OCI-LY3 (cell line): ENCODE results near the gene STX10.
A peak's percentile ranks its signal among the peaks of the same experiment; 100 is the strongest.

Source experiments
- H2AFZ ChIP-seq: fragments of 200-600, 300-600 bp; shearing (Covaris generic); 2 replicates; pipeline ENCODE4 v1.6.0; 2014; ENCODE audit warnings: antibody characterized with exemption, low read depth, low read length
- H3K27ac ChIP-seq: fragments of 200-600, 300-600 bp; sonication (generic); 2 replicates; pipeline ENCODE4 v1.5.1; 2014; ENCODE audit warnings: mild to moderate bottlenecking, low read length, moderate library complexity, mixed read lengths
- H3K27me3 ChIP-seq: fragments of 200-600, 300-600 bp; sonication (generic); 2 replicates; pipeline ENCODE4 v1.6.1; 2014; ENCODE audit warnings: low read depth, low read length, mixed read lengths
- H3K36me3 ChIP-seq: fragments of 200-600, 300-600 bp; sonication (generic); replicated peaks from 2 replicates; pipeline ENCODE3; 2014; ENCODE audit warnings: low read depth, low read length, mixed read lengths
- H3K4me1 ChIP-seq: fragments of 300-600, 200-600 bp; sonication (generic); 2 replicates; pipeline ENCODE4 v1.6.1; 2014; ENCODE audit warnings: low read length, mixed read lengths
- H3K4me2 ChIP-seq: fragments of 200-600, 300-600 bp; sonication (generic); 2 replicates; pipeline ENCODE4 v1.6.1; 2014; ENCODE audit warnings: low read length, mixed read lengths
- H3K4me3 ChIP-seq: fragments of 300-600, 200-600 bp; sonication (generic); 2 replicates; pipeline ENCODE4 v1.5.1; 2014; ENCODE audit warnings: antibody characterized with exemption, mild to moderate bottlenecking, low read length, moderate library complexity
- H3K79me2 ChIP-seq: fragments of 300-600, 200-600 bp; shearing (Covaris generic); 2 replicates; pipeline ENCODE4 v1.6.1; 2014; ENCODE audit warnings: mild to moderate bottlenecking, low read length, mixed read lengths
- H3K9ac ChIP-seq: fragments of 300-600, 200-600 bp; shearing (Covaris generic); 2 replicates; pipeline ENCODE4 v1.6.0; 2014; ENCODE audit warnings: mild to moderate bottlenecking, low read length, moderate library complexity
- H3K9me3 ChIP-seq: fragments of 200-600, 300-600 bp; shearing (Covaris generic); 2 replicates; pipeline ENCODE4 v1.6.1; 2014; ENCODE audit warnings: low read length, mixed read lengths; ENCODE audit not compliant: insufficient read depth
- H4K20me1 ChIP-seq: fragments of 200-600, 300-600 bp; sonication (generic); 2 replicates; pipeline ENCODE4 v1.6.1; 2016; ENCODE audit warnings: low read length, mixed read lengths; ENCODE audit not compliant: insufficient read depth
- CTCF ChIP-seq: fragments of 200-600, 300-600 bp; sonication (generic); IDR thresholded peaks from 2 replicates; pipeline ENCODE4 v1.5.1; 2014; ENCODE audit warnings: antibody characterized with exemption, low read length, low read depth
- EZH2phosphoT487 ChIP-seq: fragments of 200-600 bp; shearing (Covaris generic); IDR thresholded peaks from 2 replicates; pipeline ENCODE4 v1.6.1; 2018; ENCODE audit warnings: antibody characterized with exemption, mixed run types, low read depth

The STX10 gene

GRCh38 chr19:13122275-13122878 lies 27.8 kb downstream of the STX10 start:
- Histone ChIP-seq H3K27me3 (no peaks in the 10 kb centered on the region), H3K4me1 (peaks cover 9% of the 10 kb centered on the region), H3K79me2 (peaks cover 91% of the 10 kb centered on the region), H2AFZ (no peak overlapping the region), H3K36me3 (peaks cover 11% of the 10 kb centered on the region), H3K9ac (no peak overlapping the region), H3K4me3 (no peak overlapping the region), H4K20me1 (peaks cover 55% of the 10 kb centered on the region), H3K9me3 (no peaks in the 10 kb centered on the region), H3K27ac (no peak overlapping the region), H3K4me2 (no peak overlapping the region)
- TF ChIP-seq EZH2phosphoT487, result no peak
- no peak for TF ChIP-seq CTCF

DNA sequence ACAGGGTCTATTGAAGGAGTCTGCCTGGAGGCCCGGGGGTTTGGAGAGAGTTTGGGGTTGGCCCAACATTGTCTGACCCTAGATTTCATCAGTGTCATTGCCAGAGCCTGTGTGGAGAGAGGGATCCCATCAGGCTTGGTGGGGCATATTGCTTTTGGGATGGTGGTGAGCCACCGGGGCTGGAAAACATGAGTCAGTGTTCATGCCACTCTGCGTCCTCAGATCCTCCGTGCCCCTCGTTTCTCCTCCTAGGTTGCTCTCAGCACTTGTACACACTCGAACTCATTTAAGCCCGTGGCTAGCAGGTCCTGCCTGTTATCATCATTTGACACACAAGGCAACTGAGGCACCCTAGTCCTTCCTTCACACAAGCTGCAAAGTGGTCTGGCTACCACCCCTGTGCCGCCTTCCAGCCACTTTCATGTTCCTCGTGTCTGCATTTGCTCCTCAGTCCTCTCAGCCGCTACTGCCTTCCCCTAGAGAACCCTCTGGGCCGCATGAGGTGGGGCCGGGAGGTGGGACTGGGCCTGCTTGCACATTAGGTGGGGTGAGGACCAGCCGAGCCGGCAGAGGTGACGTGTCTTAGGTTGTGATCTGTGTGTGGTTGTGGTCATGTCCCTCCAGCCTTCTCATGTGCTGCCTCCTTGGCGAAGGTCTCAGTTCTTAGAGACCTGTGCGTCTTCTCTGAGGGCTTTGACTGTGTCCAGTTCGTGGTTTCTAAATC lies 28.5 kb downstream of the STX10 start:
- no peak overlapping the region for H3K9ac ChIP-seq
- H3K27ac ChIP-seq, result no peak overlapping the region
- no peaks in the 10 kb centered on the region for H3K27me3 ChIP-seq
- H3K4me1 ChIP-seq, result peaks cover 9% of the 10 kb centered on the region
- no peak overlapping the region for H2AFZ ChIP-seq
- H4K20me1 ChIP-seq, result peaks cover 55% of the 10 kb centered on the region
- no peak for TF ChIP-seq EZH2phosphoT487
- no peak for TF ChIP-seq CTCF
- peaks cover 87% of the 10 kb centered on the region for H3K79me2 ChIP-seq
- H3K36me3 ChIP-seq, result peaks cover 11% of the 10 kb centered on the region
- no peak overlapping the region for H3K4me3 ChIP-seq
- H3K9me3 ChIP-seq, result no peaks in the 10 kb centered on the region
- H3K4me2 ChIP-seq, result no peak overlapping the region

GRCh38 chr19:13120817-13121216 lies 29.4 kb downstream of the STX10 start:
- no peak overlapping the region for H3K27ac ChIP-seq
- no peaks in the 10 kb centered on the region for H3K27me3 ChIP-seq
- peaks cover 10% of the 10 kb centered on the region for H3K4me1 ChIP-seq
- no peak for TF ChIP-seq CTCF
- no peak for TF ChIP-seq EZH2phosphoT487
- H2AFZ ChIP-seq, result no peak overlapping the region
- H3K4me2 ChIP-seq, result no peak overlapping the region
- H3K4me3 ChIP-seq, result no peak overlapping the region
- no peak overlapping the region for H3K9ac ChIP-seq
- H3K79me2 ChIP-seq, result peaks cover 85% of the 10 kb centered on the region
- no peaks in the 10 kb centered on the region for H3K9me3 ChIP-seq
- H4K20me1 ChIP-seq, result peaks cover 55% of the 10 kb centered on the region
- H3K36me3 ChIP-seq, result peaks cover 7% of the 10 kb centered on the region

DNA sequence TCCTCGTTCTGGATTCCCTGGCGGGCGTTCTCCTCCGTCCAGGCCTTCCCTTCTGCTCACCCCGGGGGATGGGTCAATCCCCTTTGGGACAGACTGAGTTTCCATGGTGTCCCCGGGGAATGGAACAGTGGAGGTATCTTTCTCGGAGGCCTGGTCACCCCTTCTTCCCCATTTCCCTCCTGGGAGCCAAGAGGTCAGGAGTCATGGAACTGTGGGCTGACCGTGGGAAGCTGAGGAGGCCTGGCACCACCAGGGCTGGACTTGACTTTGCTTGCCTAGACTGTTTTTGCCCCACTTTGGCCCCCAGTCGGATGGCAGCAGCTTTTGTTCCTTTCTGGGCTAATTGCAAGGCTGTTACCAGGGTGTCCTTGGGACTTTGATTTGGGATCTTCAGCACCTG lies 30.1 kb downstream of the STX10 start:
- Histone ChIP-seq H3K79me2 (peaks cover 86% of the 10 kb centered on the region), H3K9me3 (no peaks in the 10 kb centered on the region), H3K27me3 (no peaks in the 10 kb centered on the region), H3K4me2 (peak overlapping the region; percentile 78; the same call in 1 of the 2 replicates), H3K36me3 (peaks cover 7% of the 10 kb centered on the region), H2AFZ (no peak overlapping the region), H3K4me3 (no peak overlapping the region), H3K4me1 (peaks cover 16% of the 10 kb centered on the region), H4K20me1 (peaks cover 53% of the 10 kb centered on the region), H3K27ac (no peak overlapping the region), H3K9ac (no peak overlapping the region)
- TF ChIP-seq EZH2phosphoT487 (no peak), CTCF (no peak)
